PC-3 (cell line): ENCODE results near the gene PCDH9. TPM values are rescaled to one million over a fixed set of nuclear protein-coding genes. Genes with fewer than 3 reads are reported as not detected.

ENCODE experiments used
- ATAC-seq: fragments of 200-7000 bp; cut with Tn5 transposase; 2 replicates; pipeline ENCODE4 v1.9.1; 2020; ENCODE audit warnings: mild to moderate bottlenecking, moderate library complexity
- BruUV-seq: library from RNA; stranded (reverse); fragments of 400-500 nt; replicated peaks from 2 replicates; lab custom pipeline; 2021; lab: Mats Ljungman, UMichigan
- CTCF ChIA-PET: fragments of 300-600 bp; sonication (Branson Sonifier 250); formaldehyde crosslinking; loops from one replicate; lab custom pipeline; 2022; ENCODE audit warnings: antibody characterized with exemption; lab: Charles Lee
- POLR2A ChIA-PET: fragments of 300-600 bp; sonication (Branson Sonifier 250); formaldehyde crosslinking; loops from one replicate; lab custom pipeline; 2022; ENCODE audit warnings: antibody characterized with exemption; ENCODE audit not compliant: unreplicated experiment; lab: Charles Lee
- DNase-seq: peaks from one replicate; pipeline ENCODE4 v3.0.0-alpha.2; 2015
- H2AFZ ChIP-seq: fragments of 300-600 bp; sonication (generic); 2 replicates; pipeline ENCODE4 v1.6.0; 2016; ENCODE audit warnings: antibody characterized with exemption, low read length
- H3F3A ChIP-seq: fragments of 300-600 bp; sonication (generic); one replicate; pipeline ENCODE4 v1.6.0; 2017; ENCODE audit warnings: antibody characterized with exemption, low read length, control low read depth, mild to moderate bottlenecking; ENCODE audit not compliant: unreplicated experiment
- H3K27ac ChIP-seq: fragments of 300-600 bp; sonication (generic); 2 replicates; pipeline ENCODE4 v1.5.1; 2016; ENCODE audit warnings: mild to moderate bottlenecking, low read length
- H3K27me3 ChIP-seq: fragments of 300-600 bp; sonication (generic); 2 replicates; pipeline ENCODE4 v1.6.1; 2016; ENCODE audit warnings: low read length, mixed read lengths
- H3K36me3 ChIP-seq: fragments of 300-600 bp; sonication (generic); 2 replicates; pipeline ENCODE4 v1.6.1; 2016; ENCODE audit warnings: low read depth, mixed run types, low read length, mixed read lengths
- H3K4me1 ChIP-seq: fragments of 300-600 bp; sonication (generic); 2 replicates; pipeline ENCODE4 v1.5.1; 2016; ENCODE audit warnings: low read length; ENCODE audit not compliant: insufficient read depth
- H3K4me2 ChIP-seq: fragments of 300-600 bp; sonication (generic); 2 replicates; pipeline ENCODE4 v1.6.0; 2016; ENCODE audit warnings: low read length
- H3K4me3 ChIP-seq: fragments of 300-600 bp; sonication (generic); 2 replicates; pipeline ENCODE4 v1.5.1; 2016; ENCODE audit warnings: mild to moderate bottlenecking, low read length, mixed read lengths
- H3K79me2 ChIP-seq: fragments of 300-600 bp; sonication (generic); 2 replicates; pipeline ENCODE4 v1.6.1; 2017; ENCODE audit warnings: low read length, mixed read lengths
- H3K9ac ChIP-seq: fragments of 300-600 bp; sonication (generic); 2 replicates; pipeline ENCODE4 v1.6.0; 2016; ENCODE audit warnings: mild to moderate bottlenecking, low read length
- H3K9me2 ChIP-seq: fragments of 300-600 bp; sonication (generic); replicated peaks from 2 replicates; pipeline ENCODE4 v1.6.1; 2016; ENCODE audit warnings: mixed run types, low read length, mixed read lengths
- H3K9me3 ChIP-seq: fragments of 300-600 bp; sonication (generic); 2 replicates; pipeline ENCODE4 v1.6.1; 2016; ENCODE audit warnings: low read length, mixed read lengths
- H4K20me1 ChIP-seq: fragments of 300-600 bp; sonication (generic); 2 replicates; pipeline ENCODE4 v1.6.1; 2016; ENCODE audit warnings: low read length, mixed read lengths
- CTCF ChIP-seq: fragments of 300-600 bp; sonication (generic); conservative IDR thresholded peaks from 2 replicates; pipeline ENCODE4 v1.5.1; 2017; ENCODE audit warnings: antibody characterized with exemption, low read depth, mild to moderate bottlenecking, low read length
- EZH2 ChIP-seq: fragments of 300-600 bp; sonication (generic); IDR thresholded peaks from one replicate; pipeline ENCODE4 v1.6.1; 2017; ENCODE audit warnings: antibody characterized with exemption, mild to moderate bottlenecking, low read length; ENCODE audit not compliant: unreplicated experiment
- EZH2phosphoT487 ChIP-seq: fragments of 300-600 bp; sonication (generic); IDR thresholded peaks from 2 replicates; pipeline ENCODE4 v1.6.1; 2018; ENCODE audit warnings: mild to moderate bottlenecking, antibody characterized with exemption, low read length, borderline replicate concordance
- intact Hi-C: fragments of 100-400 bp; cut with micrococcal nuclease; formaldehyde crosslinking; loops from 2 replicates; pipeline ENCODE4 v1.9.0; 2023
- total RNA-seq: library from RNA; depleted of rRNA; stranded (reverse); fragments of >200 nt; gene quantifications from 2 replicates; pipeline ENCODE4 v1.2.3, GENCODE V29; 2014

The PCDH9 gene
- total RNA-seq, 1 experiment from 2014 or later, result 0.98 TPM

- H3K4me1 ChIP-seq, result peaks cover 8% of the 10 kb centered on the region
- ChIA-PET CTCF (no interaction called here), POLR2A (interaction anchor here (0.6 kb wide), 1 partner anchor 101 kb away, joined by 3 read pairs; no protein-coding TSS in a partner anchor)
- peak overlapping the region; percentile 42 for H3K4me3 ChIP-seq
- H3K36me3 ChIP-seq, result no peaks in the 10 kb centered on the region
- H3F3A ChIP-seq, result no peaks in the 10 kb centered on the region
- TF ChIP-seq CTCF, result no peak
- no peak for TF ChIP-seq EZH2phosphoT487
- TF ChIP-seq EZH2, result no peak
- peak; percentile 99 for ATAC-seq
- peak; percentile 89 for DNase-seq
- peak overlapping the region; percentile 75 for H2AFZ ChIP-seq
- H3K9ac ChIP-seq, result 0 out of 2 replicates have a peak overlapping the region, but pooled peaks have one; percentile 7
- H3K27ac ChIP-seq, result peak overlapping the region; percentile 59
- H4K20me1 ChIP-seq, result no peaks in the 10 kb centered on the region
- no peaks in the 10 kb centered on the region for H3K27me3 ChIP-seq
- peak overlapping the region; percentile 59 for H3K4me2 ChIP-seq
- no TSS peak for BruUV-seq
- no peaks in the 10 kb centered on the region for H3K79me2 ChIP-seq
- H3K9me2 ChIP-seq, result no peaks in the 10 kb centered on the region
- no peaks in the 10 kb centered on the region for H3K9me3 ChIP-seq
- intact Hi-C loops, result no loop called here
These were observed 296.1 kb downstream of the PCDH9 start for GRCh38 chr13:66933994-66934393.

GRCh38 chr13:66933527-66933926 is 296.6 kb downstream of the PCDH9 start:
- no peak for DNase-seq
- no peaks in the 10 kb centered on the region for H3K27me3 ChIP-seq
- peak overlapping the region; percentile 59 for H3K4me2 ChIP-seq
- no peaks in the 10 kb centered on the region for H3F3A ChIP-seq
- no peaks in the 10 kb centered on the region for H4K20me1 ChIP-seq
- H3K4me1 ChIP-seq, result peaks cover 8% of the 10 kb centered on the region
- CTCF ChIA-PET, result no interaction called here
- POLR2A ChIA-PET, result no interaction called here
- TF ChIP-seq EZH2 (no peak), EZH2phosphoT487 (no peak), CTCF (no peak)
- peak overlapping the region; percentile 59 for H3K27ac ChIP-seq
- intact Hi-C loops, result no loop called here
- 0 out of 2 replicates have a peak overlapping the region, but pooled peaks have one; percentile 6 for H3K9ac ChIP-seq
- no peak for ATAC-seq
- H2AFZ ChIP-seq, result peak overlapping the region; percentile 75
- no TSS peak for BruUV-seq
- no peaks in the 10 kb centered on the region for H3K9me3 ChIP-seq
- H3K9me2 ChIP-seq, result no peaks in the 10 kb centered on the region
- H3K36me3 ChIP-seq, result no peaks in the 10 kb centered on the region
- peak overlapping the region; percentile 42; the same call in 1 of the 2 replicates for H3K4me3 ChIP-seq
- H3K79me2 ChIP-seq, result no peaks in the 10 kb centered on the region

- Histone ChIP-seq H3K27ac (no peak overlapping the region), H3K4me2 (no peak overlapping the region), H3K4me1 (peaks cover 4% of the 10 kb centered on the region; the same call in 1 of the 2 replicates), H3K27me3 (no peaks in the 10 kb centered on the region), H3K9me3 (no peaks in the 10 kb centered on the region), H3K4me3 (no peak overlapping the region), H2AFZ (no peak overlapping the region), H3K36me3 (no peaks in the 10 kb centered on the region), H3K9ac (no peak overlapping the region), H3K9me2 (no peaks in the 10 kb centered on the region), H3K79me2 (no peaks in the 10 kb centered on the region), H3F3A (no peaks in the 10 kb centered on the region), H4K20me1 (no peaks in the 10 kb centered on the region)
- no peak for TF ChIP-seq CTCF
- POLR2A ChIA-PET, result no interaction called here
- no TSS peak for BruUV-seq
- CTCF ChIA-PET, result no interaction called here
- intact Hi-C loops, result no loop called here
- DNase-seq (peak; percentile 39), ATAC-seq (peak; percentile 71)
These were observed 302.6 kb downstream of the PCDH9 start for GRCh38 chr13:66927562-66927961.
